OCI-LY1 (cell line): ENCODE measurements around the gene COPE.

Experiments
- H2AFZ ChIP-seq: fragments of 200-600 bp; sonication (generic), shearing (Covaris generic); 2 replicates; pipeline ENCODE4 v1.6.0; 2014; ENCODE audit warnings: antibody characterized with exemption, mild to moderate bottlenecking, low read length
- H3F3A ChIP-seq: fragments of 200-600 bp; sonication (generic), shearing (Covaris generic); 2 replicates; pipeline ENCODE4 v1.6.0; 2014; ENCODE audit warnings: mild to moderate bottlenecking, antibody characterized with exemption, low read length, moderate library complexity; ENCODE audit not compliant: insufficient read depth
- H3K27ac ChIP-seq: fragments of 200-600 bp; sonication (generic); 2 replicates; pipeline ENCODE4 v1.5.1; 2014; ENCODE audit warnings: low read length, mixed run types, mild to moderate bottlenecking, low read depth; ENCODE audit not compliant: poor library complexity, severe bottlenecking
- H3K27me3 ChIP-seq: fragments of 200-600 bp; sonication (generic); 2 replicates; pipeline ENCODE4 v1.6.0; 2014; ENCODE audit warnings: antibody characterized with exemption, mild to moderate bottlenecking, low read length, moderate library complexity; ENCODE audit not compliant: insufficient read depth
- H3K36me3 ChIP-seq: fragments of 200-600 bp; sonication (generic); 2 replicates; pipeline ENCODE4 v1.6.1; 2014; ENCODE audit warnings: mild to moderate bottlenecking, antibody characterized with exemption, low read length, moderate library complexity, mixed read lengths; ENCODE audit not compliant: insufficient read depth
- H3K4me1 ChIP-seq: fragments of 200-600 bp; sonication (generic); 2 replicates; pipeline ENCODE4 v1.5.1; 2014; ENCODE audit warnings: mild to moderate bottlenecking, low read length, moderate library complexity; ENCODE audit not compliant: insufficient read depth, severe bottlenecking
- H3K4me2 ChIP-seq: fragments of 200-600 bp; sonication (generic), shearing (Covaris generic); 2 replicates; pipeline ENCODE4 v1.6.1; 2014; ENCODE audit warnings: low read length
- H3K4me3 ChIP-seq: fragments of 200-600 bp; sonication (generic); 2 replicates; pipeline ENCODE4 v1.5.1; 2014; ENCODE audit warnings: low read length, low read depth, mild to moderate bottlenecking, mixed read lengths; ENCODE audit not compliant: poor library complexity, severe bottlenecking
- H3K79me2 ChIP-seq: fragments of 200-600 bp; shearing (Covaris generic); 2 replicates; pipeline ENCODE4 v1.6.1; 2016; ENCODE audit warnings: mixed run types, low read length, mixed read lengths; ENCODE audit not compliant: insufficient read depth
- H3K9ac ChIP-seq: fragments of 200-600 bp; sonication (generic), shearing (Covaris generic); 2 replicates; pipeline ENCODE4 v1.6.1; 2014; ENCODE audit warnings: mild to moderate bottlenecking, low read length, mixed read lengths
- H3K9me2 ChIP-seq: fragments of 200-600 bp; sonication (generic), shearing (Covaris generic); 2 replicates; pipeline ENCODE4 v1.6.1; 2014; ENCODE audit warnings: low read depth, mild to moderate bottlenecking, low read length, mixed read lengths
- H3K9me3 ChIP-seq: fragments of 200-600 bp; shearing (Covaris generic); 2 replicates; pipeline ENCODE4 v1.6.1; 2014; ENCODE audit warnings: low read length, mixed read lengths
- H4K20me1 ChIP-seq: fragments of 200-600 bp; sonication (generic), shearing (Covaris generic); 2 replicates; pipeline ENCODE4 v1.6.0; 2016; ENCODE audit warnings: mild to moderate bottlenecking, low read length; ENCODE audit not compliant: insufficient read depth
- CTCF ChIP-seq: fragments of 200-600 bp; sonication (generic), shearing (Covaris generic); IDR thresholded peaks from 2 replicates; pipeline ENCODE4 v1.5.1; 2017; ENCODE audit warnings: mild to moderate bottlenecking, antibody characterized with exemption, low read length, moderate library complexity, mixed read lengths
- EZH2 ChIP-seq: fragments of 200-600 bp; sonication (generic), shearing (Covaris generic); IDR thresholded peaks from 2 replicates; pipeline ENCODE4 v1.8.0; 2017; ENCODE audit warnings: borderline replicate concordance, mixed run types, mild to moderate bottlenecking, antibody characterized with exemption, low read length, moderate library complexity, mixed read lengths

The COPE gene

GRCh38 chr19:18850471-18851375 lies 68.5 kb downstream of the COPE start:
- peaks cover 30% of the 10 kb centered on the region for H3K4me1 ChIP-seq
- TF ChIP-seq CTCF = no peak
- no peaks in the 10 kb centered on the region for H3F3A ChIP-seq
- 0 out of 2 replicates have a peak, but pooled peaks cover 9% of the 10 kb centered on the region for H3K79me2 ChIP-seq
- no peak overlapping the region for H3K9ac ChIP-seq
- peaks cover 91% of the 10 kb centered on the region for H3K36me3 ChIP-seq
- H3K4me3 ChIP-seq = no peak overlapping the region
- no peaks in the 10 kb centered on the region for H4K20me1 ChIP-seq
- no peak overlapping the region for H3K27ac ChIP-seq
- H3K9me3 ChIP-seq = no peaks in the 10 kb centered on the region
- H3K9me2 ChIP-seq = no peaks in the 10 kb centered on the region
- H3K27me3 ChIP-seq = no peaks in the 10 kb centered on the region
- H2AFZ ChIP-seq = no peak overlapping the region
- H3K4me2 ChIP-seq = no peak overlapping the region

GRCh38 chr19:18849838-18850400 lies 69.3 kb downstream of the COPE start:
- H4K20me1 ChIP-seq = no peaks in the 10 kb centered on the region
- H3K79me2 ChIP-seq = peaks cover 17% of the 10 kb centered on the region; the same call in 1 of the 2 replicates
- H3K9me3 ChIP-seq = no peaks in the 10 kb centered on the region
- no peaks in the 10 kb centered on the region for H3F3A ChIP-seq
- no peak overlapping the region for H3K4me3 ChIP-seq
- H3K9ac ChIP-seq = no peak overlapping the region
- no peaks in the 10 kb centered on the region for H3K9me2 ChIP-seq
- peaks cover 90% of the 10 kb centered on the region for H3K36me3 ChIP-seq
- no peaks in the 10 kb centered on the region for H3K27me3 ChIP-seq
- H2AFZ ChIP-seq = no peak overlapping the region
- peaks cover 38% of the 10 kb centered on the region for H3K4me1 ChIP-seq
- TF ChIP-seq EZH2 = no peak
- no peak for TF ChIP-seq CTCF
- H3K4me2 ChIP-seq = no peak overlapping the region
- H3K27ac ChIP-seq = no peak overlapping the region
